ENCODE data around the gene WDR31. TPM values are rescaled to one million over a fixed set of nuclear protein-coding genes. Genes with fewer than 3 reads are reported as not detected.

The WDR31 gene
- total RNA-seq, 3 donors from 2014 or later (not counting 1 experiment from before 2014, with no cell fraction given), result 0.16 to 0.55 (median 0.19) TPM

DNA sequence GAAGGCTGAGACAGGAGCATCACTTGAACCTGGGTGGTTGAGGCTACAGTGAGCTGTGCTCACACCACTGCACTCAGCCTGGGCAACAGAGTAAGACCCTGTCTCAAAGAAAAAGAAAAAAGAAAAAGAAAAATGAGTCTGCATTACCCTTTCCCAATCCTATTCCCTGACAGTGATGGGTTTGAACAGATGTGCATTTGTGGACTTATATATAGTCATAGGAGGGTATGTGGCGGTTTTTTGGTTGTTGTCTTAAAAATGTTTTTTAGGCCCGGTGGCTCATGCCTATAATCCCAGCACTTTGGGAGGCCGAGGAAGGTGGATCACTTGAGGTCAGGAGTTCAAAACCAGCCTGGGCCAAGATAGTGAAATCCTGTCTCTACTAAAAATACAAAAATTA lies 23.3 kb upstream of the WDR31 start:
- Mint-ChIP-seq H3K27ac (no peak overlapping the region), H3K27me3 (ENCODE audit: low read depth in 2 of 2) (no peaks in the 10 kb centered on the region), H3K4me3 (no peak overlapping the region), H3K4me1 (no peaks in the 10 kb centered on the region), H3K9me3 (no peaks in the 10 kb centered on the region), H3K36me3 (no peaks in the 10 kb centered on the region)
- WGBS (ENCODE audit: insufficient coverage), result 97% methylated on average over 3 of the region's 3 CpGs
- intact Hi-C loops (cut with micrococcal nuclease), result no loop called here
- H3K4me3 ChIP-seq (ENCODE audit: low read length), result no peak overlapping the region
- DNase-seq (no peak), ATAC-seq (no peak)
- no peaks in the 10 kb centered on the region for H3K36me3 ChIP-seq (ENCODE audit: control insufficient read depth, insufficient read depth, low read length)
- no peaks in the 10 kb centered on the region for H3K9me3 ChIP-seq (ENCODE audit: control insufficient read depth, insufficient read depth, low read length)
- H3K4me1 ChIP-seq (ENCODE audit: control insufficient read depth, insufficient read depth, low read length), result no peaks in the 10 kb centered on the region
- TF ChIP-seq, protein P1, sequence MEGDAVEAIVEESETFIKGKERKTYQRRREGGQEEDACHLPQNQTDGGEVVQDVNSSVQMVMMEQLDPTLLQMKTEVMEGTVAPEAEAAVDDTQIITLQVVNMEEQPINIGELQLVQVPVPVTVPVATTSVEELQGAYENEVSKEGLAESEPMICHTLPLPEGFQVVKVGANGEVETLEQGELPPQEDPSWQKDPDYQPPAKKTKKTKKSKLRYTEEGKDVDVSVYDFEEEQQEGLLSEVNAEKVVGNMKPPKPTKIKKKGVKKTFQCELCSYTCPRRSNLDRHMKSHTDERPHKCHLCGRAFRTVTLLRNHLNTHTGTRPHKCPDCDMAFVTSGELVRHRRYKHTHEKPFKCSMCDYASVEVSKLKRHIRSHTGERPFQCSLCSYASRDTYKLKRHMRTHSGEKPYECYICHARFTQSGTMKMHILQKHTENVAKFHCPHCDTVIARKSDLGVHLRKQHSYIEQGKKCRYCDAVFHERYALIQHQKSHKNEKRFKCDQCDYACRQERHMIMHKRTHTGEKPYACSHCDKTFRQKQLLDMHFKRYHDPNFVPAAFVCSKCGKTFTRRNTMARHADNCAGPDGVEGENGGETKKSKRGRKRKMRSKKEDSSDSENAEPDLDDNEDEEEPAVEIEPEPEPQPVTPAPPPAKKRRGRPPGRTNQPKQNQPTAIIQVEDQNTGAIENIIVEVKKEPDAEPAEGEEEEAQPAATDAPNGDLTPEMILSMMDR (IDR thresholded peaks at IDR 0.05), result no peak
- H3K27ac ChIP-seq (ENCODE audit: low read length), result no peak overlapping the region
- no peaks in the 10 kb centered on the region for H3K27me3 ChIP-seq (ENCODE audit: control insufficient read depth, insufficient read depth, low read length)

DNA sequence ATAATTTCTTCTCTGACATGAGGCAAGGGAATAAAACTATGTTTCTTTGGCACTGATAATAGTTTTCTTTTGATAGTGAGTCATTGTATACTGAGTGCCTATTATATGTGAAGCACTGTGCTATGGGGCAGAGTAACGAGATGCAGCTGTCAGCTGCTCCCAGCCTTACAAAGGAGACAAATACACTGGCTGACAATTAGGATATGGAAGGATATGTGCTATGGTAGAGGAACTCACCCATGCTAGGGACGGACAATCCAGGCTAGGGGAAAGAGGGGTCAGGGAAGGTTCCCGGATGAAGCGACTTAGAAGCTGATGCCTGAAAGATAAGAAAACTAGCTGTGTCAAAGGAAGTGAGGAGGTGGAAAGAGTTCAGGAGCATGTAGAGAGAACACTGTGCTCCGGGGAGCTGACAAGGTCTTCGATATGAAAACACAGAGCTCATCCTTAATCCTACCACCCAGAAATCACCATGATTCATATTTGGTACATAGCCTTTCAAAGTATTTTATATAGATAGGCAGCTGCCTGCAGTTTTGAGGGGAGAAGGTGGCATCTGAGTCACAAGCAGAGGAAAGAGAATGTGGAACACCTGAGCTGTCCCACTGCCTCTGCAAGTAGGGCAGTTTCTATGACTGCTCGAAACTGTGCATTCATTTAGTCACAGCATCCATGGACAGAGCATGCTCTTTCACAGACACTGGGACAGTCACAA lies 21.4 kb upstream of the WDR31 start:
- peak overlapping the region in 1 of 2 donors; percentile 7 for H3K27ac Mint-ChIP-seq

DNA sequence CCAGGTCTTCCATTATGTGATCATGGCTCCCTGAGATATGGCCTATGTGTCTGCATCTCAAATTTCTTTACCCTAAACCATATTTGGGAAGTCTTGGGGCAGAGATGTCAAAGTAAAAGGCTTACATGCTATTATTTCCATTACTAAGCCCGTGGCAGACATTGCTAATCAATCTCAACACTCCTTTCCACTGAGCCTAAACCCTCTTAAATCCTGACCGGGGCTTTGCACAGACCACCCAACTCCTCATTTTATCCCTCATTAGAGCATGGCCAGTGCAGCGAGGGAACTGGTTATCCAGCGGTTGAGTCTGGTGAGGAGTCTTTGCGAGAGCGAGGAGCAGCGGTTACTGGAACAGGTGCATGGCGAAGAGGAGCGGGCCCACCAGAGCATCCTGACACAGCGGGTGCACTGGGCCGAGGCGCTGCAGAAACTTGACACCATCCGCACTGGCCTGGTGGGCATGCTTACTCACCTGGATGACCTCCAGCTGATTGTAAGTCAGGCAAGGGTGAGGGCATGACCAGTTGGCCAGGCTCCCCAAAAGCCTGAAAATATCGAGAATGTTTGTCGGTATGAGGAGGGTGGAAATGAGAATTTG lies 20.3 kb upstream of the WDR31 start:
- no peaks in the 10 kb centered on the region for H3K9me3 Mint-ChIP-seq
- no peaks in the 10 kb centered on the region for H3K36me3 ChIP-seq (ENCODE audit: control insufficient read depth, insufficient read depth, low read length)
- H3K4me1 ChIP-seq (ENCODE audit: control insufficient read depth, insufficient read depth, low read length), result no peaks in the 10 kb centered on the region
- TF ChIP-seq, protein P1 (IDR thresholded peaks at IDR 0.05), result no peak
- H3K27me3 Mint-ChIP-seq (ENCODE audit: low read depth in 2 of 2), result no peaks in the 10 kb centered on the region
- H3K4me3 ChIP-seq (ENCODE audit: low read length), result no peak overlapping the region
- no peaks in the 10 kb centered on the region for H3K27me3 ChIP-seq (ENCODE audit: control insufficient read depth, insufficient read depth, low read length)
- no peaks in the 10 kb centered on the region for H3K36me3 Mint-ChIP-seq
- DNase-seq, result no peak
- WGBS (ENCODE audit: insufficient coverage), result 95% methylated on average over 15 of the region's 15 CpGs
- H3K27ac ChIP-seq (ENCODE audit: low read length), result no peak overlapping the region
- no peak for ATAC-seq
- no peaks in the 10 kb centered on the region for H3K4me1 Mint-ChIP-seq
- H3K27ac Mint-ChIP-seq, result no peak overlapping the region
- no peaks in the 10 kb centered on the region for H3K9me3 ChIP-seq (ENCODE audit: control insufficient read depth, insufficient read depth, low read length)
- intact Hi-C loops (cut with micrococcal nuclease), result no loop called here
- no peak overlapping the region for H3K4me3 Mint-ChIP-seq

More for the DNA sequence above, 21.4 kb upstream of the WDR31 start:
- Mint-ChIP-seq H3K9me3 (no peaks in the 10 kb centered on the region), H3K27me3 (ENCODE audit: low read depth in 2 of 2) (no peaks in the 10 kb centered on the region), H3K36me3 (no peaks in the 10 kb centered on the region), H3K4me3 (no peak overlapping the region), H3K4me1 (no peaks in the 10 kb centered on the region)
- H3K9me3 ChIP-seq (ENCODE audit: control insufficient read depth, insufficient read depth, low read length), result no peaks in the 10 kb centered on the region
- no peaks in the 10 kb centered on the region for H3K27me3 ChIP-seq (ENCODE audit: control insufficient read depth, insufficient read depth, low read length)
- no peak overlapping the region for H3K27ac ChIP-seq (ENCODE audit: low read length)
- H3K4me1 ChIP-seq (ENCODE audit: control insufficient read depth, insufficient read depth, low read length), result no peaks in the 10 kb centered on the region
- no peak for DNase-seq
- intact Hi-C loops (cut with micrococcal nuclease), result no loop called here
- H3K4me3 ChIP-seq (ENCODE audit: low read length), result no peak overlapping the region
- no peak for ATAC-seq
- WGBS (ENCODE audit: insufficient coverage), result 84% methylated on average over 5 of the region's 7 CpGs
- H3K36me3 ChIP-seq (ENCODE audit: control insufficient read depth, insufficient read depth, low read length), result no peaks in the 10 kb centered on the region
- TF ChIP-seq, protein P1 (IDR thresholded peaks at IDR 0.05), result no peak

All from natural killer cell (primary cell).